SKM-1 (cell line): ENCODE measurements around the gene BANF2.
"Not testable (repeated sequence)": the region's sequence is repeated elsewhere in the genome, so short reads cannot be mapped to it uniquely, and the experiment has no call there.

Experiments
- DNase-seq: peaks from one replicate; lab custom pipeline; 2025; ENCODE audit not compliant: unreplicated experiment; lab: John Stamatoyannopoulos, UW

The BANF2 gene

GRCh38 chr20:17761604-17762003, 61.8 kb downstream of the BANF2 start:
- no peak for DNase-seq

- no peak for DNase-seq
These were observed 62.6 kb downstream of the BANF2 start for GRCh38 chr20:17762243-17762872.

- DNase-seq: no peak
These were observed 63.2 kb downstream of the BANF2 start for GRCh38 chr20:17762873-17763557.

- no peak for DNase-seq
These were observed 65.3 kb downstream of the BANF2 start for GRCh38 chr20:17765017-17765416.

GRCh38 chr20:17765584-17765983, 65.8 kb downstream of the BANF2 start:
- DNase-seq: no peak

GRCh38 chr20:17766226-17766625, 66.5 kb downstream of the BANF2 start:
- DNase-seq: no peak

GRCh38 chr20:17767624-17768023, 67.9 kb downstream of the BANF2 start:
- DNase-seq: no peak

GRCh38 chr20:17768271-17768670, 68.5 kb downstream of the BANF2 start:
- no peak for DNase-seq

GRCh38 chr20:17769716-17770115, 70.0 kb downstream of the BANF2 start:
- not testable (repeated sequence) for DNase-seq

- no peak for DNase-seq
These were observed 71.6 kb downstream of the BANF2 start for GRCh38 chr20:17771206-17772004.

GRCh38 chr20:17772005-17772343, 72.2 kb downstream of the BANF2 start:
- no peak for DNase-seq

GRCh38 chr20:17773619-17774018, 73.9 kb downstream of the BANF2 start:
- DNase-seq: no peak

GRCh38 chr20:17775600-17775999, 75.8 kb downstream of the BANF2 start:
- DNase-seq: no peak

- no peak for DNase-seq
These were observed 76.8 kb downstream of the BANF2 start for GRCh38 chr20:17776551-17776950.

- not testable (repeated sequence) for DNase-seq
These were observed 79.2 kb downstream of the BANF2 start for GRCh38 chr20:17779011-17779410.

GRCh38 chr20:17782768-17783167, 83.0 kb downstream of the BANF2 start:
- DNase-seq: no peak

- DNase-seq: peak; percentile 15
These were observed 83.9 kb downstream of the BANF2 start for GRCh38 chr20:17783671-17784070.

GRCh38 chr20:17785007-17785406, 85.2 kb downstream of the BANF2 start:
- no peak for DNase-seq
